K562 (cell line): ENCODE results near the gene NUP50. TPM values are rescaled to one million over a fixed set of nuclear protein-coding genes. Genes with fewer than 3 reads are reported as not detected.

Experiments used
- ADNP ChIP-seq: fragments of 200-800 bp; sonication (Bioruptor generic); IDR thresholded peaks from 2 replicates; pipeline ENCODE4 v1.6.1; 2016; ENCODE audit warnings: missing genetic modification characterization, missing compliant biosample characterization
- FOXJ2 ChIP-seq: fragments of 200-800 bp; sonication (Bioruptor generic); IDR thresholded peaks from 2 replicates; pipeline ENCODE4 v1.6.1; 2016; ENCODE audit warnings: missing genetic modification characterization, missing compliant biosample characterization
- GTF2E2 ChIP-seq: fragments of 200-800 bp; sonication (Bioruptor generic); IDR thresholded peaks from 2 replicates; pipeline ENCODE4 v1.6.1; 2016; ENCODE audit warnings: missing genetic modification characterization, missing compliant biosample characterization
- ILK ChIP-seq: fragments of 450-650 bp; IDR thresholded peaks from 2 replicates; pipeline ENCODE4 v1.6.1; 2016; ENCODE audit warnings: missing genetic modification characterization, low read depth, mild to moderate bottlenecking, missing compliant biosample characterization, moderate library complexity, borderline replicate concordance
- JUN ChIP-seq, 2 experiments: sonication (generic) in 1 of 2; formaldehyde crosslinking in 1 of 2; IDR thresholded peaks; 2 replicates each; pipeline versions ENCODE4 v1.6.1 to v1.8.0; 2012 to 2022; ENCODE audit warnings: borderline replicate concordance in 2 of 2, mild to moderate bottlenecking in 2 of 2, improper control_type of control experiment in 1 of 2, low read depth in 1 of 2, low read length in 1 of 2, missing genetic modification reagents in 1 of 2
- KLF1 ChIP-seq: fragments of 450-650 bp; IDR thresholded peaks from 2 replicates; pipeline ENCODE4 v1.6.1; 2016; ENCODE audit warnings: missing genetic modification characterization, missing compliant biosample characterization
- NFRKB ChIP-seq: fragments of 450-650 bp; IDR thresholded peaks from 2 replicates; pipeline ENCODE4 v1.6.1; 2016; ENCODE audit warnings: low read depth
- PHB2 ChIP-seq: fragments of 450-650 bp; IDR thresholded peaks from 2 replicates; pipeline ENCODE4 v1.6.1; 2017; ENCODE audit warnings: low read depth
- PPARD ChIP-seq: fragments of 250-450 bp; sonication (Bioruptor Pico); IDR thresholded peaks from 2 replicates; pipeline ENCODE4 v1.8.0; 2022; ENCODE audit warnings: inconsistent platforms, mild to moderate bottlenecking, moderate library complexity
- PTBP1 ChIP-seq: fragments of 200-400 bp; formaldehyde crosslinking; IDR thresholded peaks from 2 replicates; pipeline ENCODE4 v1.6.1; 2017; ENCODE audit warnings: low read depth, low read length
- SMAD1 ChIP-seq: fragments of 150-350 bp; IDR thresholded peaks from 2 replicates; pipeline ENCODE4 v1.6.1; 2014; ENCODE audit warnings: low read length, low read depth; ENCODE audit not compliant: partially characterized antibody
- SRF ChIP-seq, 2 experiments: fragments of 250-450, 450-650 bp in 1 of 2; sonication (Bioruptor Pico) in 1 of 2; sonication (generic) in 1 of 2; formaldehyde crosslinking; IDR thresholded peaks; 2 replicates each; pipeline versions ENCODE4 v1.5.0 to v1.5.1; 2020 to 2022; ENCODE audit warnings: mild to moderate bottlenecking in 1 of 2, missing genetic modification reagents in 1 of 2
- ZNF253 ChIP-seq: fragments of 250-450 bp; sonication (Bioruptor Pico); conservative IDR thresholded peaks from 2 replicates; pipeline ENCODE4 v1.6.1; 2021; ENCODE audit warnings: mild to moderate bottlenecking
- ZNF699 ChIP-seq: fragments of 250-450 bp; sonication (Bioruptor Pico); IDR thresholded peaks from 2 replicates; pipeline ENCODE4 v1.8.0; 2021; ENCODE audit warnings: mild to moderate bottlenecking, moderate library complexity; ENCODE audit not compliant: insufficient replicate concordance
- ZNF780A ChIP-seq: fragments of 250-450 bp; sonication (Bioruptor Pico); IDR thresholded peaks from 2 replicates; pipeline ENCODE4 v1.5.0; 2021; ENCODE audit warnings: mild to moderate bottlenecking
- ZNF830 ChIP-seq: fragments of 250-450 bp; sonication (Bioruptor Pico); IDR thresholded peaks from 2 replicates; pipeline ENCODE4 v1.5.0; 2021; ENCODE audit warnings: mild to moderate bottlenecking
- polyA plus RNA-seq, 8 experiments: library from polyadenylated mRNA; depleted of rRNA in 4 of 8; stranded (reverse) in 5 of 8; unstranded in 3 of 8; fragments of >200 nt; fragmentation: Nextera tagmentation in 2 of 8; fragmentation: Illumina TruSeq in 1 of 8; extraction: Ambion mirVana in 2 of 8; extraction: Trizol in 1 of 8; gene quantifications; 2 replicates each; pipeline versions ENCODE4 v1.2.1 to v1.2.3, GENCODE V29; 2011 to 2014; ENCODE audit warnings: inconsistent platforms in 1 of 8, missing spikeins in 1 of 8
- total RNA-seq, 7 experiments: library from RNA; depleted of rRNA in 6 of 7; stranded (reverse); fragments of >200 nt in 6 of 7; fragmentation: Illumina TruSeq in 2 of 7; extraction: Trizol in 2 of 7; gene quantifications; 2 replicates each; pipeline versions ENCODE4 v1.2.1 to v1.2.3, GENCODE V29; 2011 to 2021; ENCODE audit warnings: low replicate concordance in 1 of 7
- TF ChIP-seq, protein P1 (sequence below): fragments of 450-650 bp; IDR thresholded peaks from 2 replicates; pipeline ENCODE4 v1.6.1; 2018; ENCODE audit not compliant: partially characterized antibody
- TF ChIP-seq, protein P2 (sequence below), 2 experiments: fragments of 450-650 bp; conservative IDR thresholded peaks; 2 replicates each; pipeline ENCODE4 v1.6.1; 2017; ENCODE audit warnings: mild to moderate bottlenecking in 2 of 2, moderate library complexity in 2 of 2
- TF ChIP-seq, protein P3 (sequence below): fragments of 250-450 bp; sonication (Bioruptor Pico); IDR thresholded peaks from 2 replicates; pipeline ENCODE4 v1.5.0; 2021
- TF ChIP-seq, protein P4 (sequence below): fragments of 450-650 bp; formaldehyde crosslinking; IDR thresholded peaks from 2 replicates; pipeline ENCODE4 v1.4.0; 2022; ENCODE audit warnings: mild to moderate bottlenecking, moderate library complexity

The NUP50 gene
- total and polyA plus RNA-seq, 9 of the 15 experiments (the other 6 are each of a cell fraction or from before 2014, with no cell fraction given) = 23.8 to 83.7 (median 55.3) TPM

DNA sequence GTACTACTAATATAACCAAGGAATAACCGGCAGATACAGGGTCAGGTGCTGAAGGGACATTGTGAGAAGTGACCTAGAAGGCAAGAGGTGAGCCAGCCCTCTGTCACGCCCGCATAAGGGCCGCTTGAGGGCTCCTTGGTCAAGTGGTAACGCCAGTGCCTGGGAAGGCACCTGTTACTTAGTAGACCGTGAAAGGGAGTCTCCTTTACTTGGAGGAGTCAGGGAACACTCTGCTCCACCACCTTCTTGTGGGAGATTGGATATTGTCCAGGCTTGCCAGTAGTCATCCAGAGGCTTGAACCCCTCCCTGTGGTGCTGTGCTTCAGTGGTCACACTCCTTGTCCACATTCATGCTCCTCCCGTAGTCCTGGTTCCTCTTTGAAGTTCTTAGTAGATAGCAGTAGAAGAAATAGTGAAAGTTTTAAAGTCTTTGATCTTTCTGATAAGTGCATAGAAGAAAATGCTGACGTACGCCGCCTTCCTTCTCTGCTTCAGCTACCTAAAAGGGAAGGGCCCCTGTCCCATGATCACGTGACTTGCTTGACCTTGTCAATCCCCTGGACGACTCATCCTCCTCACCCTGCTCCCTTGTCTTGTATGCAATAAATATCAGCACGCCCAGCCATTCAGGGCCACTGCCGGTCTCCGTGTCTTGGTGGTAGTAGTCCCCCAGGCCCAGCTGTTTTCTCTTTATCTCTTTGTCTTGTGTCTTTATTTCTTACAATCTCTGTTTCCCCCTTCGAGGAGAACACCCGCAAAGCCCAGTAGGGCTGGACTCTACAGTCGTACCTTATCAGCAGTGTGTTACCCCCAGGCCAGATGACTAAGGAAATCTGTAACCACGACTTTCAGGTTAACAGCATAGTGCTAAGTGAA, 6.1 kb downstream of the NUP50 start (continued):
- TF ChIP-seq, protein P1, sequence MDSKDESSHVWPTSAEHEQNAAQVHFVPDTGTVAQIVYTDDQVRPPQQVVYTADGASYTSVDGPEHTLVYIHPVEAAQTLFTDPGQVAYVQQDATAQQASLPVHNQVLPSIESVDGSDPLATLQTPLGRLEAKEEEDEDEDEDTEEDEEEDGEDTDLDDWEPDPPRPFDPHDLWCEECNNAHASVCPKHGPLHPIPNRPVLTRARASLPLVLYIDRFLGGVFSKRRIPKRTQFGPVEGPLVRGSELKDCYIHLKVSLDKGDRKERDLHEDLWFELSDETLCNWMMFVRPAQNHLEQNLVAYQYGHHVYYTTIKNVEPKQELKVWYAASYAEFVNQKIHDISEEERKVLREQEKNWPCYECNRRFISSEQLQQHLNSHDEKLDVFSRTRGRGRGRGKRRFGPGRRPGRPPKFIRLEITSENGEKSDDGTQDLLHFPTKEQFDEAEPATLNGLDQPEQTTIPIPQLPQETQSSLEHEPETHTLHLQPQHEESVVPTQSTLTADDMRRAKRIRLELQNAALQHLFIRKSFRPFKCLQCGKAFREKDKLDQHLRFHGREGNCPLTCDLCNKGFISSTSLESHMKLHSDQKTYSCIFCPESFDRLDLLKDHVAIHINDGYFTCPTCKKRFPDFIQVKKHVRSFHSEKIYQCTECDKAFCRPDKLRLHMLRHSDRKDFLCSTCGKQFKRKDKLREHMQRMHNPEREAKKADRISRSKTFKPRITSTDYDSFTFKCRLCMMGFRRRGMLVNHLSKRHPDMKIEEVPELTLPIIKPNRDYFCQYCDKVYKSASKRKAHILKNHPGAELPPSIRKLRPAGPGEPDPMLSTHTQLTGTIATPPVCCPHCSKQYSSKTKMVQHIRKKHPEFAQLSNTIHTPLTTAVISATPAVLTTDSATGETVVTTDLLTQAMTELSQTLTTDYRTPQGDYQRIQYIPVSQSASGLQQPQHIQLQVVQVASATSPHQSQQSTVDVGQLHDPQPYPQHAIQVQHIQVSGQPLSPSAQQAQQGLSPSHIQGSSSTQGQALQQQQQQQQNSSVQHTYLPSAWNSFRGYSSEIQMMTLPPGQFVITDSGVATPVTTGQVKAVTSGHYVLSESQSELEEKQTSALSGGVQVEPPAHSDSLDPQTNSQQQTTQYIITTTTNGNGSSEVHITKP = no peak
- TF ChIP-seq ADNP (tag) (no peak), KLF1 (no peak), ILK (tag) (no peak), SRF (CRISPR knock-in tag; IDR thresholded peaks at IDR 0.05) (no peak), ZNF830 (CRISPR knock-in tag) (no peak), PTBP1 (no peak), PPARD (CRISPR knock-in tag) (no peak), FOXJ2 (tag) (no peak), ZNF780A (CRISPR knock-in tag) (no peak), ZNF699 (CRISPR knock-in tag) (no peak), JUN (IDR thresholded peaks at IDR 0.05; ENCODE audit: borderline replicate concordance, low read depth, low read length) (no peak), JUN (CRISPR knock-in tag; IDR thresholded peaks at IDR 0.05; ENCODE audit: borderline replicate concordance) (no peak), PHB2 (no peak), GTF2E2 (tag) (no peak), ZNF253 (CRISPR knock-in tag) (no peak), NFRKB (no peak), SMAD1 (no peak)
- TF ChIP-seq, protein P2, sequence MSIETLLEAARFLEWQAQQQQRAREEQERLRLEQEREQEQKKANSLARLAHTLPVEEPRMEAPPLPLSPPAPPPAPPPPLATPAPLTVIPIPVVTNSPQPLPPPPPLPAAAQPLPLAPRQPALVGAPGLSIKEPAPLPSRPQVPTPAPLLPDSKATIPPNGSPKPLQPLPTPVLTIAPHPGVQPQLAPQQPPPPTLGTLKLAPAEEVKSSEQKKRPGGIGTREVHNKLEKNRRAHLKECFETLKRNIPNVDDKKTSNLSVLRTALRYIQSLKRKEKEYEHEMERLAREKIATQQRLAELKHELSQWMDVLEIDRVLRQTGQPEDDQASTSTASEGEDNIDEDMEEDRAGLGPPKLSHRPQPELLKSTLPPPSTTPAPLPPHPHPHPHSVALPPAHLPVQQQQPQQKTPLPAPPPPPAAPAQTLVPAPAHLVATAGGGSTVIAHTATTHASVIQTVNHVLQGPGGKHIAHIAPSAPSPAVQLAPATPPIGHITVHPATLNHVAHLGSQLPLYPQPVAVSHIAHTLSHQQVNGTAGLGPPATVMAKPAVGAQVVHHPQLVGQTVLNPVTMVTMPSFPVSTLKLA (conservative IDR thresholded peaks at IDR 0.05) = peak in 1 of 2 experiments; percentile 57; a peak in 2 of 4 replicates
- TF ChIP-seq, protein P3, sequence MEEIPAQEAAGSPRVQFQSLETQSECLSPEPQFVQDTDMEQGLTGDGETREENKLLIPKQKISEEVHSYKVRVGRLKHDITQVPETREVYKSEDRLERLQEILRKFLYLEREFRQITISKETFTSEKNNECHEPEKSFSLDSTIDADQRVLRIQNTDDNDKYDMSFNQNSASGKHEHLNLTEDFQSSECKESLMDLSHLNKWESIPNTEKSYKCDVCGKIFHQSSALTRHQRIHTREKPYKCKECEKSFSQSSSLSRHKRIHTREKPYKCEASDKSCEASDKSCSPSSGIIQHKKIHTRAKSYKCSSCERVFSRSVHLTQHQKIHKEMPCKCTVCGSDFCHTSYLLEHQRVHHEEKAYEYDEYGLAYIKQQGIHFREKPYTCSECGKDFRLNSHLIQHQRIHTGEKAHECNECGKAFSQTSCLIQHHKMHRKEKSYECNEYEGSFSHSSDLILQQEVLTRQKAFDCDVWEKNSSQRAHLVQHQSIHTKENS (CRISPR knock-in tag) = no peak
- TF ChIP-seq, protein P4, sequence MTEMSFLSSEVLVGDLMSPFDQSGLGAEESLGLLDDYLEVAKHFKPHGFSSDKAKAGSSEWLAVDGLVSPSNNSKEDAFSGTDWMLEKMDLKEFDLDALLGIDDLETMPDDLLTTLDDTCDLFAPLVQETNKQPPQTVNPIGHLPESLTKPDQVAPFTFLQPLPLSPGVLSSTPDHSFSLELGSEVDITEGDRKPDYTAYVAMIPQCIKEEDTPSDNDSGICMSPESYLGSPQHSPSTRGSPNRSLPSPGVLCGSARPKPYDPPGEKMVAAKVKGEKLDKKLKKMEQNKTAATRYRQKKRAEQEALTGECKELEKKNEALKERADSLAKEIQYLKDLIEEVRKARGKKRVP = no peak
